Measurements from ENCODE around the gene GADL1.
A peak's percentile ranks its signal among the peaks of the same experiment; 100 is the strongest.

The GADL1 gene

GRCh38 chr3:30723211-30723610, 171.2 kb downstream of the GADL1 start:
- DNase-seq (ENCODE audit: low spot score) = no peak

- no peak for DNase-seq (ENCODE audit: low spot score)
Observed at GRCh38 chr3:30721314-30721634, 173.2 kb downstream of the GADL1 start.

- peak; percentile 12 for DNase-seq (ENCODE audit: low spot score)
Observed at GRCh38 chr3:30720586-30721313, 173.7 kb downstream of the GADL1 start.

DNA sequence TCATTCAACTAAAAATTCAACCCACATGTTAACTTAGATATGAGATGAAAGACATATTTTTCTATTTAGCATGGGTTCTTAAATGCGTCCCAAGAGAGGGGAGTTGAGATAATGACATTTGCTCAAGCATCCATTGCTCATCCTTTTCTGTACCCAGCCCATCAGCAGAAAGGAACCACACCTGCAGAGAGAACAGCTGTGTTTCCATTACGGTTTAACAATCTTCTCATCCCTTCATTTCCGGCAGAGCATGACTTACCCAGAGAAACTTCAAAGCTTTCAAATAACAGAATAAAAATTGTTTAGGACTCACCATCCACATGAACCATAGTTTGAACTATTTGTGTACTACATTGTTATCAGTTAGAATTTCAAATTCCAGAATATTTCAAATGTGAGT, 174.9 kb downstream of the GADL1 start:
- DNase-seq (ENCODE audit: low spot score) = no peak

DNA sequence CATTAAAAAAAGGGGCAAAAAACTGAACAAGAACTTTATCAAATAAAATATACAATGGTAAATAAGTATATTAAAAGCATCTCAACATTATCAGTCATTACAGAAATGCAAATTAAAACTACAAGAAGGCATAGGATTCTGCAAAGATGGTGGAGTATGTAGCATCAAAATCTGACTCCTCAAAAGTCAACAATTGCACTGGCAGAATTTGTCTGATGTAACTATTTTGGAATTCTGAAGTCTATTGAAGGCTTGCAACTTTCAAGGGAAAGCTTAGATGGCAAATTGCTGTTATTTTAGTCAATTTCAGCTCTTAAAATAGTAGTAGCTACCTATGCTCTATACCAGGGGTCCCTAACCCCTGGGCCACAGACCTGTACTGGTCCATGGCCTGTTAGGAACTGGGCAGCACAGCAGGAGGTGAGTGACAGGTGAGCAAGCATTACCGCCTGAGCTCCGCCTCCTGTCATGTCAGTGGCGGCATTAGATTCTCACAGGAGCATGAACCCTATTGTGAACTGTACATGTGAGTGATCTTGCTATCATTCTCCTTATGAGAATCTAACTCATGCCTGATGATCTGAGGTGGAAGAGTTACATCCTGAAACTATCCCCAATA, 180.5 kb downstream of the GADL1 start:
- DNase-seq (ENCODE audit: low spot score) = no peak

DNA sequence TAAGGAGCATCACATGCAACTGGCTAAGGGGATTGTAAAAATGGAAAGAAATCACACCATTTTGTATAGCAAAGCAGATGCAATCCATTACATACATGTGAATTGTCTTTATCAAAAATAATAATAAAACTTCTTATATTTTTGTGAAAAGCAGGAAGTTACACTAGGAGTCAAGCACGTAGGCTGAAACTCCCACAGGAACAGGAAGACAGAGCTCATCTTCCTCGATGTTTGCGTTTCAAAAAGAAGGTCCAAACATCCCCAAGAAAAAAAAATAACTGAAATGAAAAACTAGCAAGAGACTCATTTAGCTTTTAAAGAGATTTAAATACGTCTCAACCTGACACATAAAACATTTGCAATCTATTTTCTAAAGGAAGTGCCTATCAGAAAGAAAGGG, 181.5 kb downstream of the GADL1 start:
- DNase-seq (ENCODE audit: low spot score) = no peak

DNA sequence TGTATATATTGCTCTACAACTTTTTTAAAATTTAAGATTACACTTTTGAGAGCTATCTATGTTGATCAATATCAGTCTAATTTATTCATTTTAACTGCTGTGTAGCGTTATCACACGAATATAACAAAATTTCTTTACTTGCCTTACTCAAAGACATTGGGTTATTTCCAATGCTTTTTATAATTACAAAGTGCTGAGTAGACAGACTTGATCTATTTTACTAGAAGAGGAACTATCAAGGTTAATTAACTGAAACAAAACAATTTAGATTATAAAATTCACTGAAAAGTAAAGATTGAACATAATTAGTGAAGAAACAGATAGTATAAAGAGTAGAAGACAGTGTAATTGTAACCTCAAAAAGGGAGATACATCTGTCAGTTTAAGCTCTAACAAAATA, 182.6 kb downstream of the GADL1 start:
- DNase-seq (ENCODE audit: low spot score) = no peak

DNA sequence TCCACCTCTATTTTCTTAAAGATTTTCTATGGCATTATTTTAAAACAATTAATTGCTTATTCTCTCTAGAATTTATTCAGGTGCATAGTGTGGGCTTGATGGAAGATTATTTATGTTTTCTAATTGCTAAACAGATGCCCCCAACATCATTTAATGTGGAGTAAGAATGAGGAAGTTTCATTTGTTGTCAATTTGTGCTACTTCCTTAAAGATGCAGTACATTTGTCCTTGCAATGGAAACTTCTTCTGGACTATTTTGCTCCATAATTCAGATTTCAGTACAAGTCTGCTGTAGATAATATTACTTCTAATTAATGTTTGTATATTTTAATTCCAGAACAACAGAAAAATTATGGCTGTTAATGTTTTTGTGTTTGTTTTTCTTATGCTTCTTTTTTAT, 183.3 kb downstream of the GADL1 start:
- DNase-seq (ENCODE audit: low spot score) = no peak

- DNase-seq (ENCODE audit: low spot score) = no peak
Observed at GRCh38 chr3:30710017-30710416, 184.4 kb downstream of the GADL1 start.

DNA sequence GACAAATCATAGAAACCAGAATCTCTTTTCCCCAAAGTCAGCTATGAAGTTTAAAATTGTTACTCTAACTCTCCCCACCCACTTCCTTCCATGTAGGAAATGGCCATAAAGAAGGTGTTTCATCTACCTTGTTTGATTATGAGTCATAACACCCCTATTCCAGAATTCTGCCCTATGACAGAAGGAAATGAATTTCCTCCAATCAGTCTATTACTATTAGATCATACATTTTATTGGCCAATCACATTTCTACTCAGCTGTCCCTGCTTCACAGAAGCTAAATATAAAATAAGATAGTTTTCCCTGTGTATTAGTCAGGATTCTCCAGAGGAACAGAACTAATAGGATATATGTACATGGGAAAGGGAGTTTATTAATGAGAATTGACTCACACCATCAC, 186.0 kb downstream of the GADL1 start:
- no peak for DNase-seq (ENCODE audit: low spot score)

GRCh38 chr3:30707825-30708224, 186.6 kb downstream of the GADL1 start:
- DNase-seq (ENCODE audit: low spot score) = no peak

- DNase-seq (ENCODE audit: low spot score) = no peak
Observed at GRCh38 chr3:30704931-30705890, 189.2 kb downstream of the GADL1 start.

- no peak for DNase-seq (ENCODE audit: low spot score)
Observed at GRCh38 chr3:30702828-30703397, 191.5 kb downstream of the GADL1 start.

GRCh38 chr3:30702038-30702827, 192.2 kb downstream of the GADL1 start:
- no peak for DNase-seq (ENCODE audit: low spot score)

DNA sequence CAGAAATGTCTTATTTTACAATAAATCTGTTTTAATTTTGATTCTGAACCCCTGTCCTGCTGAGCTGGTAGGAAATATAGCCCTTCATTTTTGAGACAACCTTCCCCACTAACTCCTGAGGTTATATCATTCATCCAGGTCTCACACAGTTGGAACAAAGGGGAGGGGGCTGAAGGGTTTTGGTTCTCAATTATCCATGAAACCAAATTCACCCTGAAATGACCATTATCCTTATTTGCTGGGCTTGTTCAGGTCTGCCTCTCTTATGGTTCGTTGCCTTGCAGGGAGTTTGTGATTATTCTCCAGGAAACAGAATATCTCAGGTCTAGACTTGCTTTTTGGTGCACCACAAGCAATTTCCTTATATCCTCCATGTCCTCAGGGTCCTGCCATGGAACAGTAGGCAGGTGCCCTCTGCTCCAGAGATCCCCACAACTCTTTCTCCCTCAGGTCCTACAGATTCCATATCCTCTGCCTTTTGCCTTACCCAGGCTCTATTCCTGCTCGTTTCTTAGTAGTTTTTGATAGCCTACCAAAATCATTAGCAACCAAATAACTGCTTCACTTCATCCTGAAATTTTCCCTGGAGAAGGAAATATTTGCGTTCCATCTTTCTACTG, 193.6 kb downstream of the GADL1 start:
- DNase-seq (ENCODE audit: low spot score) = no peak

GRCh38 chr3:30699927-30700326, 194.5 kb downstream of the GADL1 start:
- no peak for DNase-seq (ENCODE audit: low spot score)

GRCh38 chr3:30698549-30698948, 195.9 kb downstream of the GADL1 start:
- DNase-seq (ENCODE audit: low spot score) = no peak

DNA sequence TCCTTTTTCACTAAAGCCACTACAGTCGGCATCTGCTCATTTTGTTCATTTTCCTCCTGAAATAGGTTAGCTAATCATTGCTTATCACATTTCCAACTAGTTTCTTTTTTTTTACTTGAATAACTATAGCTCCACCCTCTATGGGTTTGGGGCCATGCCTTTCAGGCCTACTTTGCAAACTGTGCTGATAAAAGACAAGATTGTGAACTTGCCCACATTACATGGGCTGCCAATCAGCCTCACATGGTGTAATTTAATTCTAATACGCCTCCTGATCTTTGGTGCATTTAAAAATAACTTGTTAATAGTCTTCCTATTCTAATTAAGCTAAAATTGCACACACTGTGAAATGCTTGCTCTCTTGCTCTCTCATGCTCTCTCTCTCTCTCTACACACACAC, 197.6 kb downstream of the GADL1 start:
- no peak for DNase-seq (ENCODE audit: low spot score)

- no peak for DNase-seq (ENCODE audit: low spot score)
Observed at GRCh38 chr3:30696403-30696819, 198.1 kb downstream of the GADL1 start.

GRCh38 chr3:30695302-30696061, 199.0 kb downstream of the GADL1 start:
- no peak for DNase-seq (ENCODE audit: low spot score)

GRCh38 chr3:30694668-30695067, 199.8 kb downstream of the GADL1 start:
- no peak for DNase-seq (ENCODE audit: low spot score)
